Neuronal stem cell (in vitro differentiated cells): ENCODE results near the gene OR4Q2.

Experiments used
- DNase-seq: peaks from one replicate; pipeline ENCODE4 v3.0.0-alpha.2; 2013; ENCODE audit warnings: low spot score
- H2AFZ ChIP-seq: one replicate; pipeline ENCODE4 v1.6.1; 2013; ENCODE audit warnings: mild to moderate bottlenecking, low read length, inconsistent platforms
- H2AK5ac ChIP-seq: 2 replicates; pipeline ENCODE4 v1.6.1; 2013; ENCODE audit warnings: low read depth, mild to moderate bottlenecking, inconsistent platforms, low read length, moderate library complexity, mixed read lengths
- H2BK120ac ChIP-seq: 2 replicates; pipeline ENCODE4 v1.6.1; 2013; ENCODE audit warnings: low read depth, mild to moderate bottlenecking, inconsistent platforms, low read length, moderate library complexity, mixed read lengths
- H2BK12ac ChIP-seq: one replicate; pipeline ENCODE4 v1.6.1; 2013; ENCODE audit warnings: low read length, inconsistent platforms
- H2BK15ac ChIP-seq: 2 replicates; pipeline ENCODE4 v1.6.1; 2013; ENCODE audit warnings: mild to moderate bottlenecking, low read length, inconsistent platforms, mixed read lengths
- H2BK5ac ChIP-seq: one replicate; pipeline ENCODE4 v1.6.1; 2013; ENCODE audit warnings: inconsistent platforms, mild to moderate bottlenecking, low read length, moderate library complexity
- H3K14ac ChIP-seq: one replicate; pipeline ENCODE4 v1.6.1; 2013; ENCODE audit warnings: low read length, inconsistent platforms
- H3K18ac ChIP-seq: 2 replicates; pipeline ENCODE4 v1.6.1; 2013; ENCODE audit warnings: low read length, inconsistent platforms
- H3K23ac ChIP-seq: 2 replicates; pipeline ENCODE4 v1.6.1; 2013; ENCODE audit warnings: low read depth, mild to moderate bottlenecking, mixed read lengths, low read length, inconsistent platforms; ENCODE audit not compliant: poor library complexity
- H3K27ac ChIP-seq: replicated peaks from 3 replicates; pipeline ENCODE4 v1.5.1; 2013; ENCODE audit warnings: low read length, inconsistent platforms
- H3K27me3 ChIP-seq, 3 experiments: 2 replicates each; pipeline ENCODE4 v1.6.1; 2013; ENCODE audit warnings: low read length in 3 of 3, mild to moderate bottlenecking in 2 of 3, inconsistent platforms in 1 of 3, low read depth in 1 of 3, mixed read lengths in 1 of 3, moderate library complexity in 1 of 3; ENCODE audit not compliant: control insufficient read depth in 3 of 3, insufficient read depth in 3 of 3
- H3K36me3 ChIP-seq, 2 donors: replicated peaks in 1 of 2; 2 replicates each; pipeline ENCODE4 v1.6.1; 2013; ENCODE audit warnings: low read length in 2 of 2; ENCODE audit not compliant: control insufficient read depth in 2 of 2, insufficient read depth in 2 of 2
- H3K4ac ChIP-seq: 2 replicates; pipeline ENCODE4 v1.6.1; 2013; ENCODE audit warnings: inconsistent platforms, mild to moderate bottlenecking, low read length, moderate library complexity
- H3K4me1 ChIP-seq, 2 donors: 1 replicate in 1 of 2; 2 replicates in 1 of 2; pipeline ENCODE4 v1.6.1; 2013; ENCODE audit warnings: low read length in 2 of 2, low read depth in 1 of 2; ENCODE audit not compliant: control insufficient read depth in 2 of 2, insufficient read depth in 1 of 2
- H3K4me2 ChIP-seq: one replicate; pipeline ENCODE4 v1.6.1; 2013; ENCODE audit warnings: mild to moderate bottlenecking, low read length, inconsistent platforms; ENCODE audit not compliant: insufficient read depth, poor library complexity, severe bottlenecking
- H3K4me3 ChIP-seq, 2 donors: 2 replicates each; pipeline ENCODE4 v1.5.1; 2013; ENCODE audit warnings: low read length in 2 of 2, mild to moderate bottlenecking in 2 of 2, inconsistent platforms in 1 of 2, moderate library complexity in 1 of 2
- H3K79me1 ChIP-seq: one replicate; pipeline ENCODE4 v1.6.1; 2013; ENCODE audit warnings: low read depth, mild to moderate bottlenecking, inconsistent platforms, low read length, moderate library complexity
- H3K9ac ChIP-seq: one replicate; pipeline ENCODE4 v1.6.1; 2013; ENCODE audit warnings: mild to moderate bottlenecking, low read depth, low read length, inconsistent platforms; ENCODE audit not compliant: poor library complexity
- H3K9me3 ChIP-seq, 2 donors: replicated peaks in 1 of 2; 2 replicates each; pipeline versions ENCODE3 to v1.6.1; 2013; ENCODE audit warnings: low read length in 2 of 2, mild to moderate bottlenecking in 2 of 2, inconsistent platforms in 1 of 2, low read depth in 1 of 2, mixed read lengths in 1 of 2, moderate library complexity in 1 of 2; ENCODE audit not compliant: control insufficient read depth in 2 of 2, insufficient read depth in 1 of 2
- H4K8ac ChIP-seq: one replicate; pipeline ENCODE4 v1.6.1; 2013; ENCODE audit warnings: low read depth, mild to moderate bottlenecking, inconsistent platforms, low read length, moderate library complexity
- H4K91ac ChIP-seq: one replicate; pipeline ENCODE4 v1.6.1; 2013; ENCODE audit warnings: low read length, low read depth, mild to moderate bottlenecking, inconsistent platforms; ENCODE audit not compliant: poor library complexity
- WGBS, 2 donors: extraction: QIAGEN DNeasy Blood & Tissue Kit; methylation state at CpG; one replicate each; pipeline ENCODE4 v1.1.7; 2013; ENCODE audit warnings: missing lambda C conversion rate in 2 of 2, mixed read lengths in 1 of 2; ENCODE audit not compliant: insufficient read length in 2 of 2, insufficient replicate concordance in 1 of 2; ENCODE audit errors: extremely low coverage in 2 of 2; 5-methylcytosine and 5-hydroxymethylcytosine counted together

OR4Q2 gene

GRCh38 chr14:20031058-20031457 is 29.1 kb downstream of the OR4Q2 start:
- Histone ChIP-seq H3K36me3 (no peaks in the 10 kb centered on the region), H2BK120ac (no peak overlapping the region), H3K4me1 (no peaks in the 10 kb centered on the region), H3K18ac (no peak overlapping the region), H2AK5ac (no peak overlapping the region), H3K9ac (no peak overlapping the region), H3K4me2 (no peak overlapping the region), H4K91ac (no peak overlapping the region), H2BK15ac (no peak overlapping the region), H3K4me3 (no peak overlapping the region), H4K8ac (no peak overlapping the region), H3K79me1 (no peaks in the 10 kb centered on the region), H3K9me3 (peaks cover 0 to 18% of the 10 kb centered on the region in 2 donors), H3K27ac (no peak overlapping the region), H3K4ac (no peak overlapping the region), H2BK12ac (no peak overlapping the region), H2AFZ (no peak overlapping the region), H3K14ac (no peak overlapping the region), H3K23ac (no peak overlapping the region), H3K27me3 (no peaks in the 10 kb centered on the region), H2BK5ac (no peak overlapping the region)
- no CpG with 5 or more reads among the region's 6 CpGs for WGBS, 2 donors
- no peak for DNase-seq

DNA sequence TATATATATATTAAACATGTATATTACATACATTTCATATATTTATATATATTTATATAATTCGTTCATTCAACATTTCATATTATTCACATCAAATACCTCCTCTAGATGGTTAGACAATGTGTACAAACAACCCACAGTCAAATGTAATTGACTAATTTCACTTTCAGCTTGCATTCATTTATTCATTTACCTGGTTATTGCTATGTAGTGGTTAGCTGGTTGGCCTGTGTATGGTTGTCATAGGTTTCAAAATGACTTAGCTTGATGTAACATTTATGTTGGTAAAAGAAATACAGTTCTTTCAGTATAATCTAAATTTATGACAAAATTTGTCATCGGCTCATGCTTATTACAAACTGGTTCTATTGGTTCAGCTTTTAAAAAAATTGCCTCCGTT is 33.5 kb downstream of the OR4Q2 start:
- Histone ChIP-seq H3K4ac (no peak overlapping the region), H4K91ac (no peak overlapping the region), H2BK15ac (no peak overlapping the region), H2BK12ac (no peak overlapping the region), H3K27ac (no peak overlapping the region), H3K4me3 (no peak overlapping the region), H3K79me1 (no peaks in the 10 kb centered on the region), H3K36me3 (no peaks in the 10 kb centered on the region), H4K8ac (no peak overlapping the region), H3K14ac (no peak overlapping the region), H3K9me3 (peaks cover 0 to 13% of the 10 kb centered on the region in 2 donors), H2BK5ac (no peak overlapping the region), H3K23ac (no peak overlapping the region), H3K18ac (no peak overlapping the region), H3K27me3 (no peaks in the 10 kb centered on the region), H3K4me1 (no peaks in the 10 kb centered on the region), H2BK120ac (no peak overlapping the region), H2AFZ (no peak overlapping the region), H2AK5ac (no peak overlapping the region), H3K9ac (no peak overlapping the region), H3K4me2 (no peak overlapping the region)
- no peak for DNase-seq
- WGBS, 2 donors, result no CpG with 5 or more reads among the region's 3 CpGs

- Histone ChIP-seq H3K4me1 (no peaks in the 10 kb centered on the region), H2AFZ (no peak within 1 kb of the TSS), H4K91ac (no peak within 1 kb of the TSS), H3K36me3 (no peaks in the 10 kb centered on the region), H3K79me1 (no peaks in the 10 kb centered on the region), H3K27ac (no peak within 1 kb of the TSS), H3K4me2 (no peak within 1 kb of the TSS), H3K23ac (no peak within 1 kb of the TSS), H3K4ac (no peak within 1 kb of the TSS), H4K8ac (no peak within 1 kb of the TSS), H2BK12ac (no peak within 1 kb of the TSS), H2AK5ac (no peak within 1 kb of the TSS), H3K4me3 (no peak within 1 kb of the TSS), H3K9me3 (peaks cover 0 to 11% of the 10 kb centered on the region in 2 donors), H3K14ac (no peak within 1 kb of the TSS), H2BK5ac (no peak within 1 kb of the TSS), H3K18ac (no peak within 1 kb of the TSS), H2BK15ac (no peak within 1 kb of the TSS), H3K27me3 (no peaks in the 10 kb centered on the region), H3K9ac (no peak within 1 kb of the TSS), H2BK120ac (no peak within 1 kb of the TSS)
- no peak for DNase-seq
- no CpG with 5 or more reads among the region's 4 CpGs for WGBS, 2 donors
These were observed 34.0 kb downstream of the OR4Q2 start, which contains the start of gene OR4K13 for GRCh38 chr14:20035938-20036337. OR4K13 (minus strand) TSS chr14:20036038; CDS start chr14:20034758, 1,280 bp downstream.

- no peak for DNase-seq
- Histone ChIP-seq H2BK12ac (no peak overlapping the region), H3K23ac (no peak overlapping the region), H3K9ac (no peak overlapping the region), H3K4ac (no peak overlapping the region), H3K36me3 (no peaks in the 10 kb centered on the region), H4K8ac (no peak overlapping the region), H2BK5ac (no peak overlapping the region), H2AK5ac (no peak overlapping the region), H2BK15ac (no peak overlapping the region), H3K14ac (no peak overlapping the region), H4K91ac (no peak overlapping the region), H3K27ac (no peak overlapping the region), H3K9me3 (peaks cover 0 to 22% of the 10 kb centered on the region in 2 donors), H3K4me3 (no peak overlapping the region), H2AFZ (no peak overlapping the region), H3K79me1 (no peaks in the 10 kb centered on the region), H3K27me3 (peaks cover 0 to 2% (median 0%) of the 10 kb centered on the region in 3 experiments), H3K18ac (no peak overlapping the region), H3K4me2 (no peak overlapping the region), H2BK120ac (no peak overlapping the region), H3K4me1 (no peaks in the 10 kb centered on the region)
- no CpG with 5 or more reads among the region's 5 CpGs for WGBS, 2 donors
These were observed 42.3 kb downstream of the OR4Q2 start for GRCh38 chr14:20044243-20044642.
